Stimulated activated CD4-positive, alpha-beta T cell treated with anti-CD3 and anti-CD28 coated beads, Interleukin-2, amount 100 ng/mL, for 48 hours (primary cell): ENCODE results near the gene DDX39A.
A peak's percentile ranks its signal among the peaks of the same experiment; 100 is the strongest.
"Not testable (repeated sequence)": the region's sequence is repeated elsewhere in the genome, so short reads cannot be mapped to it uniquely, and the experiment has no call there.

Experiments used
- DNase-seq, 2 donors: peaks; one replicate each; pipeline ENCODE4 v3.0.0-alpha.2; 2020

DDX39A gene

GRCh38 chr19:14419106-14419813 lies at the start of gene DDX39A:
Gene DDX39A (minus strand): TSS chr19:14419341. CDS start chr19:14413220, 6,121 bp downstream.
- DNase-seq, result peak; percentile 89 to 92

GRCh38 chr19:14467816-14468215 lies 48.7 kb upstream of the DDX39A start:
- no peak for DNase-seq

- no peak for DNase-seq
These were observed 48.2 kb upstream of the DDX39A start for GRCh38 chr19:14467391-14467790.

- no peak for DNase-seq
These were observed 44.6 kb upstream of the DDX39A start for GRCh38 chr19:14463747-14464146.

GRCh38 chr19:14462401-14462800 lies 43.3 kb upstream of the DDX39A start:
- DNase-seq, result not testable (repeated sequence)

- DNase-seq, result no peak
These were observed 41.8 kb upstream of the DDX39A start for GRCh38 chr19:14460935-14461334.

GRCh38 chr19:14459703-14460102 lies 40.6 kb upstream of the DDX39A start:
- no peak for DNase-seq

- not testable (repeated sequence) for DNase-seq
These were observed 33.2 kb upstream of the DDX39A start for GRCh38 chr19:14452303-14452702.

- DNase-seq, result no peak
These were observed 31.7 kb upstream of the DDX39A start for GRCh38 chr19:14450876-14451275.

- peak; percentile 70 to 72 for DNase-seq
These were observed 31.2 kb upstream of the DDX39A start for GRCh38 chr19:14450168-14450874.

GRCh38 chr19:14449321-14449720 lies 30.2 kb upstream of the DDX39A start:
- DNase-seq, result no peak

- no peak for DNase-seq
These were observed 27.3 kb upstream of the DDX39A start for GRCh38 chr19:14446336-14447036.

- no peak for DNase-seq
These were observed 24.6 kb upstream of the DDX39A start for GRCh38 chr19:14443632-14444216.

GRCh38 chr19:14442891-14443631 lies 23.9 kb upstream of the DDX39A start:
- DNase-seq, result no peak

GRCh38 chr19:14441041-14441938 lies 22.1 kb upstream of the DDX39A start:
- no peak for DNase-seq

- peak; percentile 67 to 78 for DNase-seq
These were observed 20.9 kb upstream of the DDX39A start for GRCh38 chr19:14440049-14440448.

GRCh38 chr19:14439014-14439413 lies 19.9 kb upstream of the DDX39A start:
- no peak for DNase-seq

- no peak for DNase-seq
These were observed 18.5 kb upstream of the DDX39A start for GRCh38 chr19:14437578-14438140.

- no peak for DNase-seq
These were observed 16.3 kb upstream of the DDX39A start for GRCh38 chr19:14435320-14436050.

GRCh38 chr19:14434543-14435319 lies 15.6 kb upstream of the DDX39A start:
- no peak for DNase-seq
